ENCODE results near the gene ATP12A. TPM values are rescaled to one million over a fixed set of nuclear protein-coding genes. Genes with fewer than 3 reads are reported as not detected.

The ATP12A gene
- total RNA-seq, 1 donor from 2014 or later, result not detected

GRCh38 chr13:24683351-24683750 lies 3.1 kb downstream of the ATP12A start:
- TF ChIP-seq CTCF (IDR thresholded peaks at IDR 0.05; ENCODE audit: borderline replicate concordance), result no peak
- Histone ChIP-seq H3K4me3 (no peak overlapping the region), H3K9me3 (replicated peaks) (no peaks in the 10 kb centered on the region), H3K27ac (replicated peaks) (no peak overlapping the region), H3K36me3 (no peaks in the 10 kb centered on the region), H3K27me3 (ENCODE audit: low read depth) (peaks cover 53% of the 10 kb centered on the region), H3K4me1 (peaks cover 27% of the 10 kb centered on the region)
- DNase-seq, result no peak
- intact Hi-C loops (cut with micrococcal nuclease), result no loop called here

GRCh38 chr13:24683838-24684599 lies 3.8 kb downstream of the ATP12A start:
- no peak overlapping the region for H3K27ac ChIP-seq (replicated peaks)
- H3K4me3 ChIP-seq, result no peak overlapping the region
- peak; percentile 46 for DNase-seq
- H3K27me3 ChIP-seq (ENCODE audit: low read depth), result peaks cover 53% of the 10 kb centered on the region
- peaks cover 27% of the 10 kb centered on the region for H3K4me1 ChIP-seq
- intact Hi-C loops (cut with micrococcal nuclease), result no loop called here
- no peaks in the 10 kb centered on the region for H3K36me3 ChIP-seq
- H3K9me3 ChIP-seq (replicated peaks), result no peaks in the 10 kb centered on the region
- peak; percentile 88 for TF ChIP-seq CTCF (IDR thresholded peaks at IDR 0.05; ENCODE audit: borderline replicate concordance)

GRCh38 chr13:24684600-24684998 lies 4.4 kb downstream of the ATP12A start:
- no peak overlapping the region for H3K4me3 ChIP-seq
- no peak for DNase-seq
- intact Hi-C loops (cut with micrococcal nuclease), result no loop called here
- H3K36me3 ChIP-seq, result no peaks in the 10 kb centered on the region
- no peak overlapping the region for H3K27ac ChIP-seq (replicated peaks)
- H3K9me3 ChIP-seq (replicated peaks), result no peaks in the 10 kb centered on the region
- H3K4me1 ChIP-seq, result peaks cover 27% of the 10 kb centered on the region
- H3K27me3 ChIP-seq (ENCODE audit: low read depth), result peaks cover 53% of the 10 kb centered on the region
- TF ChIP-seq CTCF (IDR thresholded peaks at IDR 0.05; ENCODE audit: borderline replicate concordance), result no peak

GRCh38 chr13:24685314-24685713 lies 5.1 kb downstream of the ATP12A start:
- H3K4me3 ChIP-seq, result no peak overlapping the region
- no peak for TF ChIP-seq CTCF (IDR thresholded peaks at IDR 0.05; ENCODE audit: borderline replicate concordance)
- no peak for DNase-seq
- peaks cover 53% of the 10 kb centered on the region for H3K27me3 ChIP-seq (ENCODE audit: low read depth)
- no peaks in the 10 kb centered on the region for H3K36me3 ChIP-seq
- H3K27ac ChIP-seq (replicated peaks), result no peak overlapping the region
- intact Hi-C loops (cut with micrococcal nuclease), result no loop called here
- H3K4me1 ChIP-seq, result peaks cover 21% of the 10 kb centered on the region
- no peaks in the 10 kb centered on the region for H3K9me3 ChIP-seq (replicated peaks)

GRCh38 chr13:24687611-24688010 lies 7.4 kb downstream of the ATP12A start:
- no peak overlapping the region for H3K27ac ChIP-seq (replicated peaks)
- H3K9me3 ChIP-seq (replicated peaks), result no peaks in the 10 kb centered on the region
- intact Hi-C loops (cut with micrococcal nuclease), result no loop called here
- DNase-seq, result no peak
- H3K36me3 ChIP-seq, result no peaks in the 10 kb centered on the region
- no peak for TF ChIP-seq CTCF (IDR thresholded peaks at IDR 0.05; ENCODE audit: borderline replicate concordance)
- H3K27me3 ChIP-seq (ENCODE audit: low read depth), result peaks cover 63% of the 10 kb centered on the region
- H3K4me3 ChIP-seq, result no peak overlapping the region
- peaks cover 16% of the 10 kb centered on the region for H3K4me1 ChIP-seq

Measured in left ventricle myocardium inferior (tissue), 1 donor.